T-cell (primary cell): ENCODE data around the gene IMMP2L. TPM values are rescaled to one million over a fixed set of nuclear protein-coding genes. Genes with fewer than 3 reads are reported as not detected.
"Not testable (repeated sequence)": the region's sequence is repeated elsewhere in the genome, so short reads cannot be mapped to it uniquely, and the experiment has no call there.

ENCODE experiments used
- ATAC-seq, 4 experiments: fragments of 200-7000 bp in 3 of 4; fragments of 150-1000 bp in 1 of 4; cut with Tn5 transposase; replicated peaks in 1 of 4; 1 replicate in 3 of 4; 2 replicates in 1 of 4; pipeline ENCODE4 v1.10.0; 2021; ENCODE audit warnings: moderate library complexity in 3 of 4, mild to moderate bottlenecking in 2 of 4, moderate number of reproducible peaks in 1 of 4
- CTCF ChIA-PET, 2 donors: fragments of 300-600 bp; sonication (Branson Sonifier 250); formaldehyde crosslinking; loops; one replicate each; lab custom pipeline; 2022; ENCODE audit warnings: antibody characterized with exemption in 2 of 2; lab: Charles Lee
- POLR2A ChIA-PET, 2 donors: fragments of 300-600 bp; sonication (Branson Sonifier 250); formaldehyde crosslinking; loops; one replicate each; lab custom pipeline; 2022; ENCODE audit warnings: antibody characterized with exemption in 2 of 2; lab: Charles Lee
- DNase-seq, 35 experiments: peaks; one replicate each; pipeline versions ENCODE4 v3.0.0 to v3.0.0-alpha.2; 2013 to 2023
- H3K27ac ChIP-seq: one replicate; pipeline ENCODE4 v1.5.1; 2013; ENCODE audit warnings: low read length
- H3K27me3 ChIP-seq, 2 experiments: replicated peaks in 1 of 2; 1 replicate in 1 of 2; 2 replicates in 1 of 2; pipeline versions ENCODE4 v1.6.1 to v1.7.0; 2013; ENCODE audit warnings: low read length in 1 of 2, mixed read lengths in 1 of 2; ENCODE audit not compliant: control insufficient read depth in 2 of 2, insufficient read depth in 2 of 2; ENCODE audit errors: extremely low read depth in 1 of 2
- H3K36me3 ChIP-seq, 2 donors: 1 replicate in 1 of 2; 2 replicates in 1 of 2; pipeline versions ENCODE4 v1.6.1 to v1.7.0; 2013; ENCODE audit warnings: low read length in 1 of 2; ENCODE audit not compliant: control insufficient read depth in 2 of 2, insufficient read depth in 1 of 2; ENCODE audit errors: extremely low read depth in 1 of 2
- H3K4me1 ChIP-seq, 2 experiments: 1 replicate in 1 of 2; 2 replicates in 1 of 2; pipeline versions ENCODE4 v1.6.1 to v1.7.0; 2013; ENCODE audit warnings: low read length in 2 of 2, mixed read lengths in 1 of 2; ENCODE audit not compliant: insufficient read depth in 2 of 2, control insufficient read depth in 1 of 2; ENCODE audit errors: extremely low read depth in 1 of 2
- H3K4me3 ChIP-seq, 2 donors: 1 replicate in 1 of 2; 2 replicates in 1 of 2; pipeline versions ENCODE4 v1.5.1 to v1.7.0; 2013; ENCODE audit warnings: mild to moderate bottlenecking in 2 of 2, low read length in 1 of 2, moderate library complexity in 1 of 2; ENCODE audit not compliant: control insufficient read depth in 1 of 2; ENCODE audit errors: extremely low read depth in 1 of 2
- H3K9me3 ChIP-seq: 2 replicates; pipeline ENCODE4 v1.7.0; 2013
- H3K27ac Mint-ChIP-seq, 2 donors: one replicate each; pipeline ENCODE4 v1.8.0; 2020 to 2021; ENCODE audit warnings: mild to moderate bottlenecking in 2 of 2, mixed read lengths in 2 of 2
- H3K27me3 Mint-ChIP-seq, 2 donors: one replicate each; pipeline ENCODE4 v1.8.0; 2021 to 2022; ENCODE audit warnings: mixed read lengths in 2 of 2
- H3K36me3 Mint-ChIP-seq: one replicate; pipeline ENCODE4 v1.8.0; 2021; ENCODE audit warnings: mixed read lengths
- H3K4me1 Mint-ChIP-seq, 3 donors: one replicate each; pipeline ENCODE4 v1.8.0; 2020 to 2022; ENCODE audit warnings: mixed read lengths in 3 of 3, mild to moderate bottlenecking in 1 of 3
- H3K4me3 Mint-ChIP-seq, 3 donors: one replicate each; pipeline ENCODE4 v1.8.0; 2020 to 2022; ENCODE audit warnings: mild to moderate bottlenecking in 3 of 3, mixed read lengths in 3 of 3, moderate library complexity in 3 of 3
- H3K9me3 Mint-ChIP-seq, 3 donors: one replicate each; pipeline ENCODE4 v1.8.0; 2020 to 2022; ENCODE audit warnings: mixed read lengths in 3 of 3
- WGBS: methylation state at CpG from one replicate; pipeline ENCODE4 v1.1.5; 2013; ENCODE audit warnings: missing lambda C conversion rate; ENCODE audit not compliant: insufficient coverage; 5-methylcytosine and 5-hydroxymethylcytosine counted together
- total RNA-seq, 35 experiments: library from RNA in 6 of 35; stranded (reverse) in 6 of 35; fragments of 120-200 nt in 1 of 35; gene quantifications; one replicate each; pipeline versions ENCODE4 v1.2.1 to v1.2.4 and lab custom pipeline; 2013 to 2026

The IMMP2L gene
- total RNA-seq, 5 donors from 2014 or later (not counting 1 experiment from before 2014, with no cell fraction given) = 14.1 to 27.3 (median 21.7) TPM

GRCh38 chr7:111469894-111470293, 92.4 kb downstream of the IMMP2L start:
- POLR2A ChIA-PET, H3K27ac ChIP-seq, H3K9me3 ChIP-seq, H3K4me3 Mint-ChIP-seq, CTCF ChIA-PET, DNase-seq, H3K36me3 ChIP-seq, H3K4me1 Mint-ChIP-seq, H3K27ac Mint-ChIP-seq, H3K27me3 Mint-ChIP-seq, ATAC-seq, H3K4me1 ChIP-seq, H3K4me3 ChIP-seq, H3K27me3 ChIP-seq: not testable (repeated sequence)
- Mint-ChIP-seq H3K36me3 (peaks cover 31% of the 10 kb centered on the region), H3K9me3 (peaks cover 0 to 18% (median 6%) of the 10 kb centered on the region in 3 donors)
- WGBS = 100% methylated on average over 1 of the region's 1 CpG

- H3K9me3 Mint-ChIP-seq, DNase-seq, H3K9me3 ChIP-seq, POLR2A ChIA-PET, H3K4me3 ChIP-seq, H3K4me3 Mint-ChIP-seq, H3K27ac ChIP-seq, H3K36me3 ChIP-seq, ATAC-seq, H3K27me3 Mint-ChIP-seq, H3K4me1 Mint-ChIP-seq, CTCF ChIA-PET, H3K27ac Mint-ChIP-seq, H3K4me1 ChIP-seq, H3K27me3 ChIP-seq: not testable (repeated sequence)
- peaks cover 23% of the 10 kb centered on the region for H3K36me3 Mint-ChIP-seq
- WGBS = no CpG with 5 or more reads among the region's 3 CpGs
These were observed 96.5 kb downstream of the IMMP2L start for GRCh38 chr7:111465774-111466173.

- H3K9me3 Mint-ChIP-seq = no peaks in the 10 kb centered on the region
These were observed 101.6 kb downstream of the IMMP2L start for GRCh38 chr7:111460695-111461094.

GRCh38 chr7:111459757-111460280, 102.5 kb downstream of the IMMP2L start:
- H3K4me3 ChIP-seq = no peak overlapping the region
- no peaks in the 10 kb centered on the region for H3K27me3 Mint-ChIP-seq
- peaks cover 10% of the 10 kb centered on the region for H3K36me3 Mint-ChIP-seq
- H3K27ac ChIP-seq = no peak overlapping the region
- POLR2A ChIA-PET = interaction anchor here in 1 of 2 donors (0.6 kb wide), 1 partner anchor 28 kb away, joined by 4 read pairs; no protein-coding TSS in a partner anchor
- H3K4me3 Mint-ChIP-seq = no peak overlapping the region
- DNase-seq (no peak), ATAC-seq (no peak)
- CTCF ChIA-PET = no interaction called here
- H3K36me3 ChIP-seq = no peaks in the 10 kb centered on the region
- no peaks in the 10 kb centered on the region for H3K4me1 ChIP-seq
- WGBS = no CpG with 5 or more reads among the region's 2 CpGs
- no peaks in the 10 kb centered on the region for H3K27me3 ChIP-seq
- no peak overlapping the region for H3K27ac Mint-ChIP-seq
- no peaks in the 10 kb centered on the region for H3K9me3 Mint-ChIP-seq
- H3K9me3 ChIP-seq = no peaks in the 10 kb centered on the region
- H3K4me1 Mint-ChIP-seq = peaks cover 0 to 2% (median 0%) of the 10 kb centered on the region in 3 donors

More at GRCh38 chr7:111460695-111461094, 101.6 kb downstream of the IMMP2L start:
- H3K27ac Mint-ChIP-seq = no peak overlapping the region
- Histone ChIP-seq H3K27me3 (no peaks in the 10 kb centered on the region), H3K36me3 (no peaks in the 10 kb centered on the region), H3K4me3 (no peak overlapping the region), H3K4me1 (no peaks in the 10 kb centered on the region), H3K27ac (no peak overlapping the region), H3K9me3 (no peaks in the 10 kb centered on the region)
- ATAC-seq (no peak), DNase-seq (no peak)
- H3K27me3 Mint-ChIP-seq = no peaks in the 10 kb centered on the region
- ChIA-PET CTCF (no interaction called here), POLR2A (no interaction called here)
- H3K4me3 Mint-ChIP-seq = no peak overlapping the region
- peaks cover 0 to 2% (median 0%) of the 10 kb centered on the region in 3 donors for H3K4me1 Mint-ChIP-seq
- peaks cover 13% of the 10 kb centered on the region for H3K36me3 Mint-ChIP-seq

- peaks cover 10% of the 10 kb centered on the region for H3K36me3 Mint-ChIP-seq
- H3K4me3 ChIP-seq = no peak overlapping the region
- POLR2A ChIA-PET = no interaction called here
- H3K4me3 Mint-ChIP-seq = no peak overlapping the region
- ATAC-seq (no peak), DNase-seq (no peak)
- H3K9me3 ChIP-seq = no peaks in the 10 kb centered on the region
- no peaks in the 10 kb centered on the region for H3K27me3 Mint-ChIP-seq
- no peak overlapping the region for H3K27ac Mint-ChIP-seq
- H3K36me3 ChIP-seq = no peaks in the 10 kb centered on the region
- whole genome bisulfite sequencing = no CpG with 5 or more reads among the region's 2 CpGs
- H3K27me3 ChIP-seq = no peaks in the 10 kb centered on the region
- no peaks in the 10 kb centered on the region for H3K4me1 ChIP-seq
- peaks cover 0 to 2% (median 0%) of the 10 kb centered on the region in 3 donors for H3K4me1 Mint-ChIP-seq
- CTCF ChIA-PET = no interaction called here
- no peaks in the 10 kb centered on the region for H3K9me3 Mint-ChIP-seq
- no peak overlapping the region for H3K27ac ChIP-seq
These were observed 103.1 kb downstream of the IMMP2L start for GRCh38 chr7:111459065-111459756.

GRCh38 chr7:111450705-111451104, 111.6 kb downstream of the IMMP2L start:
- H3K27me3 ChIP-seq, H3K4me3 Mint-ChIP-seq, CTCF ChIA-PET, H3K4me3 ChIP-seq, H3K9me3 ChIP-seq, H3K9me3 Mint-ChIP-seq, H3K27me3 Mint-ChIP-seq, H3K4me1 Mint-ChIP-seq, POLR2A ChIA-PET, ATAC-seq, H3K27ac Mint-ChIP-seq, H3K36me3 ChIP-seq, DNase-seq, H3K27ac ChIP-seq, H3K4me1 ChIP-seq: not testable (repeated sequence)
- peaks cover 10% of the 10 kb centered on the region for H3K36me3 Mint-ChIP-seq
- WGBS = no CpG with 5 or more reads among the region's 2 CpGs
